ENCODE results near the gene UMODL1. TPM values are rescaled to one million over a fixed set of nuclear protein-coding genes. Genes with fewer than 3 reads are reported as not detected.

The UMODL1 gene
- total RNA-seq, 1 donor from 2014 or later = 0.05 TPM

GRCh38 chr21:42088658-42089057 is 17.5 kb downstream of the UMODL1 start:
- DNase-seq (no peak), ATAC-seq (ENCODE audit: poor library complexity) (no peak)
- intact Hi-C loops (cut with DNase I) = no loop called here

- no peak for DNase-seq
Measured at GRCh38 chr21:42089093-42089631, 18.0 kb downstream of the UMODL1 start.

DNA sequence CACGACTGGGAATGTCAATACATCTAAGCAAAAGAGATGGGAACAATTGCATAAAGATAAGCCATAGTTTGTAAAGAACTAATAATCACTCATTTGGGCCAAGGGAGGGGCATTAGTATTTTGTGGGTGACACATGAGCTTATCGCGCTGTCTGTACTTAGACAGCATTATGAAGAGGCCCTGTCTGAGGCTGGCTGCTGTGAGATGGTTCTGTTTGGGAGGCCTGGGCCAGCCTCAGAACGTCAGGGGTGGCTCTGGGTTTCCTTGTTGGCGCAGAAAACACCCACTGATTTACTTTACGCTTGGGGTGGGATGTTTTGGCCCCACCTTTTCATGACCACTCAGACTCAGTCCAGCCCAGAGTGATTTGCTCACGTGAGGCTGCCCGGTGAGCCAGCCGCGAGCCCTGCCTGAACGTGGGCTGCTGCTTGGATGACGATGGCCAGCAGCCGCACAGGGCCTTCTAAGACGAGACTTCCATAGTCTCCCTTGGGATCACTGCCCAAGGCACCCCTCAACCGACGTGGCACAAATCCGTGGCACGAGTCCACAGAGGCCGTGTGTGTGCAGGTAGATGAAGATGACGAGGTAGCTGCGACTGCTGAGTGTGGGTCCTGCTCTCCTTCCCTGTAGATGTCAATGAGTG is 18.7 kb downstream of the UMODL1 start:
- intact Hi-C loops (cut with DNase I) = loop anchor here (10.0 kb wide), 1 partner anchor 215 kb away; the partner anchor contains the start of gene PRDM15
- no peak for DNase-seq
- no peak for ATAC-seq (ENCODE audit: poor library complexity)

More at GRCh38 chr21:42089093-42089631, 18.0 kb downstream of the UMODL1 start:
- intact Hi-C loops (cut with DNase I) = no loop called here
- ATAC-seq (ENCODE audit: poor library complexity) = no peak

- ATAC-seq (ENCODE audit: poor library complexity) (no peak), DNase-seq (no peak)
- intact Hi-C loops (cut with DNase I) = loop anchor here (10.0 kb wide), 1 partner anchor 217 kb away; the partner anchor contains the start of gene PRDM15
Measured at GRCh38 chr21:42091899-42092508, 20.9 kb downstream of the UMODL1 start.

DNA sequence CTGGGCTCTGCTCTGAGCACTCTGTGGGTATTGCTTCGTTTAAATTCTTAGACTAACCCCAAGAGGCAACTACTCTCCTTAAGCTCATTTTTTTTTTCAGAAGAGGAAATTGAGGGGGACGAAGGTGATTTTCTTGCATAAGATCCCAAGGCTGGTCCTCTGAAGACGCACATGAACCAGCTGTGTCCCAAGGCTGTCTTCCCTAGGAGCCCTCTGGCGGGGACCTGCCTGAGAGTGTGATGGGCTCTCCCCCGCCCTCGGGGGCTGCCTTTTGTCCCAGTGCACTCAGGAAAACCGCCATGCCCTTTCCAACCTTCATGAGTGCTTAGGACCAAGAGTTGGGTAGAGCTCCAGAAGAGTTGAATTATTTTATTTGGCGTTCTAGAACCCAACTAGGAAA is 21.7 kb downstream of the UMODL1 start:
- ATAC-seq (ENCODE audit: poor library complexity) (no peak), DNase-seq (no peak)
- intact Hi-C loops (cut with DNase I) = loop anchor here (10.0 kb wide), 1 partner anchor 218 kb away; the partner anchor contains the start of gene PRDM15

- DNase-seq (no peak), ATAC-seq (ENCODE audit: poor library complexity) (no peak)
- intact Hi-C loops (cut with DNase I) = loop anchor here (10.0 kb wide), 1 partner anchor 218 kb away; the partner anchor contains the start of gene PRDM15
Measured at GRCh38 chr21:42093186-42093585, 22.1 kb downstream of the UMODL1 start.

DNA sequence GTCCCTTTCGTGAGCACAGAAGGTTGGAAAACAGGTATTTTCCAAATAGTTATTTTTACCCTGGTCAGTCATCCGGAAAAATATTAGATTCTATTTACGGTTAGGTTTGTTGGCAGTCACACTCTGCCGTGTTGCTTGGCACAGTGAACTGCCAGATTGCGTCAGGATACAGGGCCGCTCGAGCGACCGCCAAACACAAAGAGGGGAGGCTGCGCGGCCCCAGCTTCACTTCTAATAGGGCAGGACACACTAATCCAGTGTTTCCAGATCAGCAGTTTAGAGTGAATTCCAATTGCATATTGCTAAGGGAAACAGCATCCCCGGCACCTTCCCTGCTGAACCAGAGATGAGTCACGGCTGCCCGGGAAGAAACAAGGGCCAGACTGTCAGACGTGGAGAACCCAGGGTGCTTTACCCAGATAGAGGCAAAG is 22.9 kb downstream of the UMODL1 start:
- DNase-seq (no peak), ATAC-seq (ENCODE audit: poor library complexity) (peak; percentile 35)
- intact Hi-C loops (cut with DNase I) = loop anchor here (10.0 kb wide), 1 partner anchor 219 kb away; the partner anchor contains the start of gene PRDM15

- DNase-seq = no peak
- no peak for ATAC-seq (ENCODE audit: poor library complexity)
- intact Hi-C loops (cut with DNase I) = loop anchor here (10.0 kb wide), 1 partner anchor 220 kb away; the partner anchor contains the start of gene PRDM15
Measured at GRCh38 chr21:42094811-42095210, 23.7 kb downstream of the UMODL1 start.

- intact Hi-C loops (cut with DNase I) = loop anchor here (10.0 kb wide), 1 partner anchor 221 kb away; the partner anchor contains the start of gene PRDM15
- ATAC-seq (ENCODE audit: poor library complexity) (no peak), DNase-seq (no peak)
Measured at GRCh38 chr21:42095581-42095980, 24.5 kb downstream of the UMODL1 start.

DNA sequence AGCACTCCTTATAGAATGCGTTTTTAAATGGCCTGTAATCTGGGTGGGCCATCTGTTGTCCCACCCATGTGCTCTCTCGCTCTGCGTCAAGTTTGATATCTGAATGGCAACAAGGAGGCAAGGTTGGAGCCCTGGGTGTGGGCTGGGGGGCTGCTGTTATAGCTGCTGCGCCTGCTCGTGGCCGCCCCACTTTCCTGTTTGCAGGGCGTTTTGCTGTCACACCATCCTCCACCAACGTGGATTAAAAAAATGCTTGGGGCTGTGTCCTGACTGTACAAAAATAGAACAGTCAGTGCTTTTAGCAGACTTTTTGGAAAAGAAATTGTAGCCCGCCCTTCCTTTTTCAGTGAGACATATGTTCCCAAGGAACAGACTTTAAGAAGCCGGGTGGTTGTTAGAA is 25.4 kb downstream of the UMODL1 start:
- DNase-seq = no peak
- ATAC-seq (ENCODE audit: poor library complexity) = no peak
- intact Hi-C loops (cut with DNase I) = loop anchor here (10.0 kb wide), 1 partner anchor 222 kb away; the partner anchor contains the start of gene PRDM15

- ATAC-seq (ENCODE audit: poor library complexity) (no peak), DNase-seq (no peak)
- intact Hi-C loops (cut with DNase I) = loop anchor here (10.0 kb wide), 1 partner anchor 222 kb away; the partner anchor contains the start of gene PRDM15
Measured at GRCh38 chr21:42097274-42097673, 26.2 kb downstream of the UMODL1 start.

GRCh38 chr21:42097860-42098454 is 26.8 kb downstream of the UMODL1 start:
- intact Hi-C loops (cut with DNase I) = loop anchor here (10.0 kb wide), 1 partner anchor 223 kb away; the partner anchor contains the start of gene PRDM15
- peak; percentile 57 for ATAC-seq (ENCODE audit: poor library complexity)
- no peak for DNase-seq

DNA sequence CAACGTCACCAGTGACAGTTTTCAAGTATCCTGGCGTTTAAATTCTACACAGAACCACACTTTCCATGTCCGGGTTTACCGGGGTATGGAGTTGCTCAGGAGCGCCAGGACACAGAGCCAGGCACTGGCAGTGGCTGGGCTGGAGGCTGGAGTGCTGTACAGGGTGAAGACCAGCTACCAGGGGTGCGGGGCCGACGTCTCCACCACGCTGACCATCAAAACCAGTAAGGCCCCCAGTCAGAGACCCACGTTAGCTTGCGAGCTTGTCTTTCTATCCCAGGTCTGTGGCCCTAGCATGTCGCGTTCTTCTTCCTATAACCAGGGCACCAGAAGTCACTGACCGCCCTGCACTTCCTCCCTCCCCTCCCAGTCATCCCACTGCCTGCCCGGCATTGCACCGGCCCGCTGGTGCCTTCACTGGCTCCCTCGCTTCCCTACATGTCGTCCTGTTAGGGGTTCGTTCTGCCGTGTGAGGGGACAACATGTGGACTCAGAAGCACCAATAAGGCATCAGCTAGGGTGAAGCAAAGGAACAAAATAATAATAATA is 27.9 kb downstream of the UMODL1 start:
- intact Hi-C loops (cut with DNase I) = loop anchor here (10.0 kb wide), 1 partner anchor 224 kb away; the partner anchor contains the start of gene PRDM15
- DNase-seq (no peak), ATAC-seq (ENCODE audit: poor library complexity) (no peak)

DNA sequence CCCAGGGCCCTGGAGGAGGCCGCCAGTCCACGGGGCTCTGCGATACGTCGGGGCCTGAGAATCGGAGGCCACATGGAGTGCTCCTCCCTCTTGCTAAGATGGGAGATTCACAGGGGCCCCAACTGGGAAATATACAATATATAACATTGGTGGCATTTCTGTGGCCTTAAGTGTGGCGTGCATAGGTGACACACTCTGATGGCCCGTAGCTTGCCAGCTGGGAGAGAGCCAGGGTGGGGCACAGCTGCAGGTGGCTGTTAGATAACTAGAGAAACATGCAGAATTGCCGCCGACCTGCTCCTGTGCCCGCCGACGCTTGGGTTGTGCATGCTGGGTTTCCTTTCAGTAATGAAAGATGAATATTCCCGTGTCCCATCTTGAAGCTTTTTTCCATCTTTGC is 30.1 kb downstream of the UMODL1 start:
- intact Hi-C loops (cut with DNase I) = no loop called here
- DNase-seq (no peak), ATAC-seq (ENCODE audit: poor library complexity) (no peak)

GRCh38 chr21:42102076-42102475 is 31.0 kb downstream of the UMODL1 start:
- DNase-seq = no peak
- intact Hi-C loops (cut with DNase I) = no loop called here
- no peak for ATAC-seq (ENCODE audit: poor library complexity)

- intact Hi-C loops (cut with DNase I) = no loop called here
- ATAC-seq (ENCODE audit: poor library complexity) (no peak), DNase-seq (no peak)
Measured at GRCh38 chr21:42102526-42102925, 31.4 kb downstream of the UMODL1 start.

DNA sequence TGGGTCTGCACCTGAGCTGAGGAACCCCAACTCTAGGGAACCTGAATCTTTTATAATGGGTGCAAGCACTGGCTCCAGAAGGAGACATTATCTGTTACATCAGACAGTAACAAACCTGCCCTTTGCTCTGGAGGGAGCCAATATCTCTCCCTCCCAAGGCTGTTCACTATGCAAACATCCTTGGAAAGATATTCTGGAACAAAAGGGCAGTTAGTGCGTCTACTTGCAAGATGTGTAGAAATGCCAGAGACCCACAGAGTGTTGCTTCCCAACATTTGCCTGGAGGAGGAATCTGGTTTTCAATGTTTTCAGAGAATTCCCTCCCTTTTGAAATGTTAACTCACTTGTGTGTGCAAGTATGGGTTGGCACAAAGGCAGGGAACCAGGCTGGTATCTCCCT is 31.9 kb downstream of the UMODL1 start:
- intact Hi-C loops (cut with DNase I) = no loop called here
- no peak for DNase-seq
- ATAC-seq (ENCODE audit: poor library complexity) = no peak

- no peak for DNase-seq
- ATAC-seq (ENCODE audit: poor library complexity) = no peak
- intact Hi-C loops (cut with DNase I) = no loop called here
Measured at GRCh38 chr21:42103843-42104242, 32.7 kb downstream of the UMODL1 start.
